Mesothelial cell of epicardium (in vitro differentiated cells): ENCODE measurements around the gene SPINK2. TPM values are rescaled to one million over a fixed set of nuclear protein-coding genes. Genes with fewer than 3 reads are reported as not detected.

Source experiments
- DNase-seq, 2 experiments: peaks; one replicate each; pipeline ENCODE4 v3.0.0; 2021; ENCODE audit warnings: low spot score in 2 of 2; ENCODE audit not compliant: unreplicated experiment in 2 of 2
- H3K27ac Mint-ChIP-seq: 2 replicates; pipeline ENCODE4 v1.8.0; 2021; ENCODE audit warnings: mixed read lengths
- H3K27me3 Mint-ChIP-seq: 2 replicates; pipeline ENCODE4 v1.8.0; 2021; ENCODE audit warnings: low read depth, mixed read lengths
- H3K36me3 Mint-ChIP-seq: 2 replicates; pipeline ENCODE4 v1.8.0; 2021; ENCODE audit warnings: mixed read lengths
- H3K4me1 Mint-ChIP-seq: 2 replicates; pipeline ENCODE4 v1.8.0; 2021; ENCODE audit warnings: mixed read lengths
- H3K4me3 Mint-ChIP-seq: 2 replicates; pipeline ENCODE4 v1.8.0; 2021; ENCODE audit warnings: mild to moderate bottlenecking, moderate library complexity, mixed read lengths
- H3K9me3 Mint-ChIP-seq: 2 replicates; pipeline ENCODE4 v1.8.0; 2021; ENCODE audit warnings: mixed read lengths
- total RNA-seq: library from RNA; stranded (reverse); gene quantifications from 3 replicates; pipeline ENCODE4 v1.2.1, GENCODE V29; 2021
- TF ChIP-seq, protein P1 (sequence below): fragments of 200-600 bp; sonication (generic); IDR thresholded peaks from one replicate; pipeline ENCODE4 v1.5.0; 2021; ENCODE audit warnings: antibody characterized with exemption; ENCODE audit not compliant: unreplicated experiment

The SPINK2 gene
- total RNA-seq, 1 donor from 2014 or later, result not detected

DNA sequence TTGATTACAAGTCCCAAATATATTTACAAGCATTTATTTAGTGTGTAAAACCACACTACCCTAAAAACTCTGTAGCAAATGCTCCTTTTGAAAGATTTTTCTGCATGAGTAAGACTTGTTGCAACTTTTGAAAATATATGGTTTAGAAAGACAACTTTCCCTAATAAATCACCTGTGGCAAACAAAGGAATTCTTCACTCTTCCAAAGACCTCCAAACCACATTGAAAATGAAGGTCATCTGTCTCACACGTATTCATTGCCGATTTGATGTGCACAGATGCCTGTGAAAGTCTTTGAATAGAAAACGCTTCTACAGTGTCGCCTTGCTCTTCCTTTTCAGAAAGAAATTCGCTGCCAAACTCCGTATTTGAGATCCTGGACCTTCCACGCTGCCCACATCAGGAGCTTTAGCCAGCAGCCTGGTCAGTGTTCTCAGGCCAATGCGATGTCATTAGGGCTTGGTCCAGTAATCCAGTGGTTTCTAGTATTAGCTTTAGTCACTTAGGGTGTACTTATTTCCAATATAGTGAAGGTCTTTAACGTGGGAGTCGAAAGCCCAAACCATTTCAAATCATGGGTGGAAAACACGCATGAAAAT, 22.2 kb downstream of the SPINK2 start:
- H3K27me3 Mint-ChIP-seq, result no peaks in the 10 kb centered on the region
- H3K27ac Mint-ChIP-seq, result no peak overlapping the region
- peak overlapping the region; percentile 73 for H3K4me3 Mint-ChIP-seq
- H3K9me3 Mint-ChIP-seq, result no peaks in the 10 kb centered on the region
- no peaks in the 10 kb centered on the region for H3K36me3 Mint-ChIP-seq
- TF ChIP-seq, protein P1, sequence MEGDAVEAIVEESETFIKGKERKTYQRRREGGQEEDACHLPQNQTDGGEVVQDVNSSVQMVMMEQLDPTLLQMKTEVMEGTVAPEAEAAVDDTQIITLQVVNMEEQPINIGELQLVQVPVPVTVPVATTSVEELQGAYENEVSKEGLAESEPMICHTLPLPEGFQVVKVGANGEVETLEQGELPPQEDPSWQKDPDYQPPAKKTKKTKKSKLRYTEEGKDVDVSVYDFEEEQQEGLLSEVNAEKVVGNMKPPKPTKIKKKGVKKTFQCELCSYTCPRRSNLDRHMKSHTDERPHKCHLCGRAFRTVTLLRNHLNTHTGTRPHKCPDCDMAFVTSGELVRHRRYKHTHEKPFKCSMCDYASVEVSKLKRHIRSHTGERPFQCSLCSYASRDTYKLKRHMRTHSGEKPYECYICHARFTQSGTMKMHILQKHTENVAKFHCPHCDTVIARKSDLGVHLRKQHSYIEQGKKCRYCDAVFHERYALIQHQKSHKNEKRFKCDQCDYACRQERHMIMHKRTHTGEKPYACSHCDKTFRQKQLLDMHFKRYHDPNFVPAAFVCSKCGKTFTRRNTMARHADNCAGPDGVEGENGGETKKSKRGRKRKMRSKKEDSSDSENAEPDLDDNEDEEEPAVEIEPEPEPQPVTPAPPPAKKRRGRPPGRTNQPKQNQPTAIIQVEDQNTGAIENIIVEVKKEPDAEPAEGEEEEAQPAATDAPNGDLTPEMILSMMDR, result no peak
- DNase-seq, result no peak
- peaks cover 15% of the 10 kb centered on the region for H3K4me1 Mint-ChIP-seq

DNA sequence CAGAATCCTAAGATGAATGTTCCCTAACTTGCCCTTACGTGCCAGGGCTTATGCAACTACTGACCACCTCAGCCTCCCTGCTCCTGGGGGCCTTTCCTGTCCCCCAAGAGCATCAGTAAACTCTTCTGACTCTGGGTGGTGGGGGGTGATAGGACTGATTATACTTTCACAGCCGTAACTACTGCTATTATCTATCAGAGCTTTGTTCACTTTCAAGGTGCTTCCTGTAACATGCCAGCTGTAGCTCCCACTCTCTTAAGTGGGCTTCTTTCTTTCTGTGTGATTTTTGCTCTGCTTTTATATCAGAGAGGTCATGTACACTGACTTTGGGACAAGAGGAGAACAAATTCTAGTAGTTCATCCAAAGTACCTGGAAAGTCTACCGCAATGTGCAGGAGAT, 25.3 kb downstream of the SPINK2 start:
- TF ChIP-seq, protein P1, result no peak
- no peaks in the 10 kb centered on the region for H3K27me3 Mint-ChIP-seq
- peaks cover 10% of the 10 kb centered on the region for H3K4me1 Mint-ChIP-seq

DNA sequence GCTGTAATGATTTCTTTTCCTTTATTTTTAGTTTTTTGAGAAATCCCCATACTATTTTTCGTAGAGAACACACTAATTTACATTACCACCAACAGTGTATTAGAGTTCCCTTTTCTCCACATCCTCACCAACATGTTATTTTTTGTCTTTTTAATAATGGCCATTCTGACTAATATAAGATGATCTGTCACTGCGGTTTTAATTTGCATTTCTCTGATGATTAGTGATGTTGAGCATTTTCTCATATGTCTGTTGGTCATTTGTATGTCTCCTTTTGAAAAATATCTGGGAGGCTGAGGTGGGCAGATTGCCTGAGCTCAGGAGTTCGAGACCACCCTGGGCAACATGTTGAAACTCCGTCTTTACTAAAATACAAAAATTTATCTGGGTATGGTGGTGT, 30.2 kb downstream of the SPINK2 start:
- TF ChIP-seq, protein P1, result no peak
- no peak for DNase-seq
- Mint-ChIP-seq H3K4me1 (peaks cover 8% of the 10 kb centered on the region), H3K4me3 (no peak overlapping the region), H3K9me3 (no peaks in the 10 kb centered on the region), H3K27me3 (no peaks in the 10 kb centered on the region), H3K27ac (no peak overlapping the region), H3K36me3 (no peaks in the 10 kb centered on the region)

More for the DNA sequence above, 25.3 kb downstream of the SPINK2 start:
- Mint-ChIP-seq H3K9me3 (no peaks in the 10 kb centered on the region), H3K27ac (no peak overlapping the region), H3K36me3 (no peaks in the 10 kb centered on the region), H3K4me3 (no peak overlapping the region)
- DNase-seq, result no peak

DNA sequence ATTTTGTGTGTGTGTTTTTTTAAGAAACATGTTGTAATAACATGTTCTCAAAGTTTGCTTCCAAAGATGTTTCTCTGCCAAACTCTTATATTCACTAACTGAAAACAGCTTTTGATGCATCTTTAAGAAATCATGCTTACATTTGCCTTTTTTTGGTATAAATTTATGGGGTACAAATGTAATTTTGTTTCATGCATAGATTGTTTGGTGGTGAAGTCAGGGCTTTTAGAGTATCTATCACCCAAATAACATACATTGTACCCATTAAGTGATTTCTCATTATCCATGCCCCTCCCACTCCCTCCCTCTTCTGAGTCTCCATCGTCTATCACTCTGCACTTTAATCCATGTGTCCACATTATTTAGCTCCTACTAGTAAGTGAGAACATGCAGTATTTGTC, 30.8 kb downstream of the SPINK2 start:
- Mint-ChIP-seq H3K4me3 (no peak overlapping the region), H3K27ac (no peak overlapping the region), H3K27me3 (no peaks in the 10 kb centered on the region), H3K4me1 (peaks cover 8% of the 10 kb centered on the region), H3K9me3 (no peaks in the 10 kb centered on the region), H3K36me3 (no peaks in the 10 kb centered on the region)
- TF ChIP-seq, protein P1, result no peak
- DNase-seq, result no peak

DNA sequence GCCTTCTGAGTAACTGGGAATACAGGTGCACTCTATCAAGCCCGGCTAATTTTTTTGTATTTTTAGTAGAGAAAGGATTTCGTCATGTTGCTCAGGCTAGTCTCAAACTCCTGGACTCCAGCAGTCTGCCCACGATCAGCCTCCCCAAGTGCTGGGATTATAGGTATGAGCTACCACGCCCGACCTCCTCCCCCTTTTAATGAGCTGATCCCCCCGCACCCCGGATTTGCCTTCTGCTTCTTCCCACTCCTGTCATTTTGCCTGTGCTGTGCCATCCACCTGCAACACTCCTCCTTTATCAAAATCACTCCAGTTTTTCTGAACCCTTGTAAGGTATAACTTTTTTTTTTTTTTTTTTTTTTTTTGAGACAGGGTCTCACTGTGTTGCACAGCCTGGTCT, 33.4 kb downstream of the SPINK2 start:
- H3K36me3 Mint-ChIP-seq, result no peaks in the 10 kb centered on the region
- peaks cover 13% of the 10 kb centered on the region for H3K4me1 Mint-ChIP-seq
- TF ChIP-seq, protein P1, result no peak
- no peaks in the 10 kb centered on the region for H3K9me3 Mint-ChIP-seq
- H3K27ac Mint-ChIP-seq, result no peak overlapping the region
- H3K27me3 Mint-ChIP-seq, result no peaks in the 10 kb centered on the region
- H3K4me3 Mint-ChIP-seq, result no peak overlapping the region
- DNase-seq, result no peak

DNA sequence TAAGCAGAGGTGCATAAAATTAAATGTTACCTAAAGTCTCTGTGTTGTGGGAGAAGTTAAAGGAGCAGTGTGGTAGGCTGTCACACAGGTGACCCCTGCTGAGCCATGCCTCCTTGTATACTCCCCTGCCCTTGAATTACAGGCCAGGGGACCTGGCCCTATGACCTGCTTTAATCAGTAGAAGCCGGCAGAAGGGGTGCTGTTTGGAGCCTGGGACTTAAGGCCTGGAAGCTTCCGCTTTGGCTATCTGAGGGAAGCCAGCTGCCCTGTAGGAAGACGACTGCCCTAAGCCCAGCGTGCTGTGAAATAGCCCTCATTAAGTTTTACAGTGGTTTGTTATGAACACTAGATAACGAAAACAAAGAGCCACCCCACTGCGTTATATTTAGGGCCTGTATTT, 34.1 kb downstream of the SPINK2 start:
- Mint-ChIP-seq H3K36me3 (peaks cover under 1% of the 10 kb centered on the region), H3K9me3 (peaks cover under 1% of the 10 kb centered on the region), H3K27me3 (no peaks in the 10 kb centered on the region), H3K4me3 (no peak overlapping the region), H3K4me1 (peaks cover 13% of the 10 kb centered on the region), H3K27ac (peak overlapping the region; percentile 53)
- DNase-seq, result no peak
- TF ChIP-seq, protein P1, result no peak
